ENCODE measurements around the gene FAM221B.

DNA sequence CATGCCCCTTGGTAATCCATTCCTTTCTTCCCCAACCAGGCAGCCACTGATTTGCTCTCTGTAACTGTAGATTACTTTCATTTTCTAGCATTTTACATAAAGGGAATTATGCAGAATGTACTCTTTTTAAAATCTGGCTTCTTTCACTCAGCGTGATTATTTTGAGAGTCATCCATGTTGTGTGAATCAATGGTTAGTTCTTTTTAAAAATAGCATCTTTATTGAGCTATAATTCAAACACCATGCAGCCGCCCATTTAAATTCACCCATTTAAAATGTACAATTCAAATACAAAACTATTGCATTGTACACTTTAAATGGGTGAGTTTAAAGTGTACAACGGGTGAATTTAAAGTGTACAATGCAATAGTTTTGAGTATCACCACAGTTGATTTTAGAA is 44.0 kb upstream of the FAM221B start:
- TF ChIP-seq, protein P1, sequence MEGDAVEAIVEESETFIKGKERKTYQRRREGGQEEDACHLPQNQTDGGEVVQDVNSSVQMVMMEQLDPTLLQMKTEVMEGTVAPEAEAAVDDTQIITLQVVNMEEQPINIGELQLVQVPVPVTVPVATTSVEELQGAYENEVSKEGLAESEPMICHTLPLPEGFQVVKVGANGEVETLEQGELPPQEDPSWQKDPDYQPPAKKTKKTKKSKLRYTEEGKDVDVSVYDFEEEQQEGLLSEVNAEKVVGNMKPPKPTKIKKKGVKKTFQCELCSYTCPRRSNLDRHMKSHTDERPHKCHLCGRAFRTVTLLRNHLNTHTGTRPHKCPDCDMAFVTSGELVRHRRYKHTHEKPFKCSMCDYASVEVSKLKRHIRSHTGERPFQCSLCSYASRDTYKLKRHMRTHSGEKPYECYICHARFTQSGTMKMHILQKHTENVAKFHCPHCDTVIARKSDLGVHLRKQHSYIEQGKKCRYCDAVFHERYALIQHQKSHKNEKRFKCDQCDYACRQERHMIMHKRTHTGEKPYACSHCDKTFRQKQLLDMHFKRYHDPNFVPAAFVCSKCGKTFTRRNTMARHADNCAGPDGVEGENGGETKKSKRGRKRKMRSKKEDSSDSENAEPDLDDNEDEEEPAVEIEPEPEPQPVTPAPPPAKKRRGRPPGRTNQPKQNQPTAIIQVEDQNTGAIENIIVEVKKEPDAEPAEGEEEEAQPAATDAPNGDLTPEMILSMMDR (IDR thresholded peaks at IDR 0.05; ENCODE audit: low read depth, low read length), result no peak
- no peak for TF ChIP-seq EZH2phosphoT487 (IDR thresholded peaks at IDR 0.05; ENCODE audit: low read depth)
